ENCODE data around the gene CTSD.

DNA sequence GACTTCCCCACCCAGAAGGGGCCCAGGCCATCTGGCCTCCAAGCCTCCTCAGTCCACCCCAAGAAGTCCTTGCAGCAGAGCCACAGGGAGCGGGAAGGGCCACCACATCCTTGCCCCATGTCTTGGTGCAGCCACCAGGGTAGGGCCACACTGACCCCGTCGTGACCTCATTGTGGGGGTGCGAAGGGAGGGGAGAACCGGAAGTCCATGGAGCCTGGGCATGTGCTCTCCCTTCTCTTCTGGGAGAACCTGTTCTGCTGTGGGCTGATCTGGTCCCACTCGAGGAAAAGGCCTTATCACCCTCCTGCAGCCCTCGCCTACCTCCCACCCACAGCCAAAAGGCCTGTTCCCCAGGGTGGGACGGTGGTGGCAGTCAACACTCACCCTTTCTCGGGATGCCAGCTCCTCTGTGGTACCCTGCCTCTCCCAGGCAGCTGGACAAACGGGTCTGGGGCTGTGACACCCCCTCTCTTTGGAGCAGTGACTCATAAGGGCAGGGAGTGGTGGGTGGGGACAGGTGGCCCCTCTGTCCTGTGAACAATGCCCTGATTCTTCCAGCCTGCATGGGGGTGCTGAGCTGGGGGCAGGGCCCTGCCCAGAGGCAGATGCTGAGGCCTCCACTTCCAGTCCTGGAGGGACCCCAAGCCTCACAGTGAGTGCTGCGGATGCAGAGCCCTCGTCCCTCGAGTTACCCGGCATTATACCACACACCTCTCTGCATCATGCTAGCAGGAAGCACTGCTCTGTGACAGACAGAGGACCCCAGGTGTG lies 14.6 kb upstream of the CTSD start:
- TF ChIP-seq, protein P1, sequence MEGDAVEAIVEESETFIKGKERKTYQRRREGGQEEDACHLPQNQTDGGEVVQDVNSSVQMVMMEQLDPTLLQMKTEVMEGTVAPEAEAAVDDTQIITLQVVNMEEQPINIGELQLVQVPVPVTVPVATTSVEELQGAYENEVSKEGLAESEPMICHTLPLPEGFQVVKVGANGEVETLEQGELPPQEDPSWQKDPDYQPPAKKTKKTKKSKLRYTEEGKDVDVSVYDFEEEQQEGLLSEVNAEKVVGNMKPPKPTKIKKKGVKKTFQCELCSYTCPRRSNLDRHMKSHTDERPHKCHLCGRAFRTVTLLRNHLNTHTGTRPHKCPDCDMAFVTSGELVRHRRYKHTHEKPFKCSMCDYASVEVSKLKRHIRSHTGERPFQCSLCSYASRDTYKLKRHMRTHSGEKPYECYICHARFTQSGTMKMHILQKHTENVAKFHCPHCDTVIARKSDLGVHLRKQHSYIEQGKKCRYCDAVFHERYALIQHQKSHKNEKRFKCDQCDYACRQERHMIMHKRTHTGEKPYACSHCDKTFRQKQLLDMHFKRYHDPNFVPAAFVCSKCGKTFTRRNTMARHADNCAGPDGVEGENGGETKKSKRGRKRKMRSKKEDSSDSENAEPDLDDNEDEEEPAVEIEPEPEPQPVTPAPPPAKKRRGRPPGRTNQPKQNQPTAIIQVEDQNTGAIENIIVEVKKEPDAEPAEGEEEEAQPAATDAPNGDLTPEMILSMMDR (IDR thresholded peaks at IDR 0.05), result no peak
- TF ChIP-seq ZFX (IDR thresholded peaks at IDR 0.05; ENCODE audit: borderline replicate concordance), result no peak
